DOHH2 (cell line): Measurements from ENCODE around the gene KIF20B.

Source experiments
- CTCF ChIP-seq: fragments of 200-600 bp; sonication (generic); IDR thresholded peaks from one replicate; pipeline ENCODE4 v1.5.1; 2014; ENCODE audit warnings: antibody characterized with exemption, mild to moderate bottlenecking, low read depth, low read length; ENCODE audit not compliant: poor library complexity, severe bottlenecking
- EZH2phosphoT487 ChIP-seq: fragments of 200-600 bp; sonication (generic); IDR thresholded peaks from 2 replicates; pipeline ENCODE4 v1.6.1; 2017; ENCODE audit warnings: borderline replicate concordance, mild to moderate bottlenecking, antibody characterized with exemption, low read length, moderate library complexity, mixed read lengths

GRCh38 chr10:89805599-89806013, 104.2 kb downstream of the KIF20B start:
- no peak for TF ChIP-seq CTCF
- TF ChIP-seq EZH2phosphoT487, result no peak
